HCT116 (cell line): ENCODE measurements around the gene DENND6A. TPM values are rescaled to one million over a fixed set of nuclear protein-coding genes. Genes with fewer than 3 reads are reported as not detected.

Experiments used
- ATAC-seq: fragments of 200-7000 bp; cut with Tn5 transposase; 2 replicates; pipeline ENCODE4 v1.9.1; 2020; ENCODE audit warnings: mild to moderate bottlenecking, moderate library complexity
- BruUV-seq: library from RNA; stranded (reverse); fragments of 400-500 nt; replicated peaks from 2 replicates; lab custom pipeline; 2021; lab: Mats Ljungman, UMichigan
- CTCF ChIA-PET: fragments of 300-600 bp; sonication (Branson Sonifier 250); formaldehyde crosslinking; loops from one replicate; lab custom pipeline; 2021; ENCODE audit warnings: antibody characterized with exemption; lab: Charles Lee
- POLR2A ChIA-PET: fragments of 300-600, 350-600 bp; sonication (Branson Sonifier 250); formaldehyde crosslinking; loops from one replicate; lab custom pipeline; 2021; ENCODE audit warnings: antibody characterized with exemption; lab: Charles Lee
- RAD21 ChIA-PET, 2 experiments: fragments of 300-600 bp; sonication (Branson Sonifier 250); formaldehyde crosslinking; loops; one replicate each; lab custom pipeline; 2023; ENCODE audit warnings: low total read pairs in 2 of 2; ENCODE audit not compliant: uncharacterized antibody in 2 of 2, unreplicated experiment in 2 of 2, low non-redundant PET in 1 of 2; lab: Charles Lee
- DNase-seq: peaks from one replicate; pipeline ENCODE4 v3.0.0-alpha.2; 2010; ENCODE audit warnings: low read depth, low spot score
- H2AFZ ChIP-seq: fragments of 200-600 bp; shearing (Covaris generic), sonication (generic); 2 replicates; pipeline ENCODE4 v1.6.1; 2017; ENCODE audit warnings: low read depth, mixed run types, mixed read lengths, antibody characterized with exemption, low read length; ENCODE audit not compliant: poor library complexity, severe bottlenecking
- H3K27ac ChIP-seq: 2 replicates; pipeline ENCODE4 v1.5.1; 2012; ENCODE audit warnings: low read depth, low read length
- H3K27me3 ChIP-seq: fragments of 200-600 bp; sonication (generic); 2 replicates; pipeline ENCODE4 v1.6.1; 2016; ENCODE audit warnings: mixed run types, low read length, mixed read lengths; ENCODE audit not compliant: insufficient read depth
- H3K36me3 ChIP-seq, 2 experiments: fragments of 200-500 bp in 1 of 2; fragments of 200-600 bp in 1 of 2; sonication (Bioruptor generic) in 1 of 2; sonication (generic) in 1 of 2; 2 replicates each; pipeline versions ENCODE4 v1.5.1 to v1.6.1; 2014 to 2016; ENCODE audit warnings: low read length in 2 of 2, inconsistent platforms in 1 of 2, mixed read lengths in 1 of 2, mixed run types in 1 of 2; ENCODE audit not compliant: insufficient read depth in 2 of 2, control insufficient read depth in 1 of 2
- H3K4me1 ChIP-seq, 2 experiments: fragments of 200-600 bp in 1 of 2; sonication (generic) in 1 of 2; 2 replicates each; pipeline versions ENCODE4 v1.5.1 to v1.6.1; 2012 to 2017; ENCODE audit warnings: low read length in 2 of 2, inconsistent platforms in 1 of 2, mild to moderate bottlenecking in 1 of 2, mixed read lengths in 1 of 2, mixed run types in 1 of 2, moderate library complexity in 1 of 2; ENCODE audit not compliant: insufficient read depth in 2 of 2, control insufficient read depth in 1 of 2
- H3K4me2 ChIP-seq: fragments of 200-600 bp; sonication (generic); 2 replicates; pipeline ENCODE4 v1.6.1; 2017; ENCODE audit warnings: mixed run types, low read length, mixed read lengths
- H3K4me3 ChIP-seq, 2 experiments: fragments of 200-600 bp in 1 of 2; sonication (generic) in 1 of 2; replicated peaks in 1 of 2; 2 replicates each; pipeline ENCODE4 v1.5.1; 2011 to 2016; ENCODE audit warnings: low read length in 2 of 2, control low read depth in 1 of 2, low read depth in 1 of 2, mild to moderate bottlenecking in 1 of 2, mixed read lengths in 1 of 2, mixed run types in 1 of 2
- H3K79me2 ChIP-seq: fragments of 200-600 bp; sonication (generic); 2 replicates; pipeline ENCODE4 v1.6.1; 2017; ENCODE audit warnings: mild to moderate bottlenecking, mixed run types, low read length, moderate library complexity, mixed read lengths; ENCODE audit not compliant: insufficient read depth
- H3K9ac ChIP-seq: fragments of 200-600 bp; sonication (generic); 2 replicates; pipeline ENCODE4 v1.6.1; 2016; ENCODE audit warnings: low read length, mixed read lengths
- H3K9me2 ChIP-seq: fragments of 200-600 bp; sonication (generic), shearing (Covaris generic); 2 replicates; pipeline ENCODE4 v1.6.1; 2017; ENCODE audit warnings: mixed run types, mild to moderate bottlenecking, moderate library complexity; ENCODE audit not compliant: insufficient read depth
- H3K9me3 ChIP-seq, 2 experiments: fragments of 200-500 bp in 1 of 2; fragments of 200-600 bp in 1 of 2; sonication (Bioruptor generic) in 1 of 2; sonication (generic) in 1 of 2; 2 replicates each; pipeline ENCODE4 v1.6.1; 2014 to 2017; ENCODE audit warnings: low read length in 2 of 2, mixed read lengths in 2 of 2, inconsistent platforms in 1 of 2, low read depth in 1 of 2, mild to moderate bottlenecking in 1 of 2, mixed run types in 1 of 2, moderate library complexity in 1 of 2; ENCODE audit not compliant: control insufficient read depth in 1 of 2, insufficient read depth in 1 of 2
- H4K20me1 ChIP-seq: fragments of 200-600 bp; sonication (generic), shearing (Covaris generic); 2 replicates; pipeline ENCODE4 v1.6.1; 2017; ENCODE audit warnings: mixed run types, mild to moderate bottlenecking, moderate library complexity; ENCODE audit not compliant: insufficient read depth
- EGR1 ChIP-seq: IDR thresholded peaks from 2 replicates; pipeline ENCODE4 v1.6.1; 2012; ENCODE audit warnings: low read depth
- FOSL1 ChIP-seq: IDR thresholded peaks from 2 replicates; pipeline ENCODE4 v1.6.1; 2012; ENCODE audit warnings: low read depth
- RAD21 ChIP-seq: IDR thresholded peaks from 2 replicates; pipeline ENCODE4 v1.6.1; 2012; ENCODE audit warnings: low read depth, mild to moderate bottlenecking
- intact Hi-C: fragments of 100-400 bp; cut with micrococcal nuclease; formaldehyde crosslinking; loops from 2 replicates; pipeline ENCODE4 v1.10.0; 2022
- total RNA-seq: library from RNA; stranded (reverse); gene quantifications from one replicate; pipeline ENCODE4 v1.2.1, GENCODE V29; 2021; ENCODE audit not compliant: unreplicated experiment
- TF ChIP-seq, protein P1 (sequence below), 3 experiments: fragments of 200-600 bp in 1 of 3; sonication (generic) in 1 of 3; IDR thresholded peaks in 2 of 3; conservative IDR thresholded peaks in 1 of 3; 2 replicates each; pipeline ENCODE4 v1.5.1; 2012 to 2017; ENCODE audit warnings: low read depth in 2 of 3, low read length in 2 of 3, antibody characterized with exemption in 1 of 3, borderline replicate concordance in 1 of 3, control low read depth in 1 of 3, mild to moderate bottlenecking in 1 of 3, mixed read lengths in 1 of 3, mixed run types in 1 of 3, moderate library complexity in 1 of 3; ENCODE audit not compliant: insufficient read depth in 1 of 3

The DENND6A gene
- total RNA-seq, 1 experiment from 2014 or later, result 22.3 TPM

- no peak for TF ChIP-seq EGR1
These were observed 45.5 kb downstream of the DENND6A start (continued) for GRCh38 chr3:57647292-57647940.

- CTCF ChIA-PET, result no interaction called here
- POLR2A ChIA-PET, result interaction anchor here (0.5 kb wide), 1 partner anchor 108 kb away, joined by 5 read pairs; no protein-coding TSS in a partner anchor
These were observed 46.2 kb downstream of the DENND6A start for GRCh38 chr3:57646723-57647122.

More at GRCh38 chr3:57646723-57647122, 46.2 kb downstream of the DENND6A start:
- peak; percentile 54; the same call in 1 of the 2 replicates for ATAC-seq
- no peaks in the 10 kb centered on the region for H3K79me2 ChIP-seq
- no peaks in the 10 kb centered on the region for H3K9me2 ChIP-seq
- no peaks in the 10 kb centered on the region for H3K27me3 ChIP-seq
- intact Hi-C loops, result loop anchor here (1.0 to 5.0 kb wide), 2 partner anchors 181 to 207 kb away; no protein-coding TSS in a partner anchor
- no peak overlapping the region for H3K9ac ChIP-seq
- no peaks in the 10 kb centered on the region for H4K20me1 ChIP-seq
- BruUV-seq, result no TSS peak
- no peak overlapping the region for H2AFZ ChIP-seq
- no peak overlapping the region for H3K4me2 ChIP-seq
- peak; percentile 3 for DNase-seq
- no peaks in the 10 kb centered on the region for H3K4me1 ChIP-seq
- H3K27ac ChIP-seq, result no peak overlapping the region
- TF ChIP-seq FOSL1 (no peak), RAD21 (peak; percentile 75)
- TF ChIP-seq, protein P1, sequence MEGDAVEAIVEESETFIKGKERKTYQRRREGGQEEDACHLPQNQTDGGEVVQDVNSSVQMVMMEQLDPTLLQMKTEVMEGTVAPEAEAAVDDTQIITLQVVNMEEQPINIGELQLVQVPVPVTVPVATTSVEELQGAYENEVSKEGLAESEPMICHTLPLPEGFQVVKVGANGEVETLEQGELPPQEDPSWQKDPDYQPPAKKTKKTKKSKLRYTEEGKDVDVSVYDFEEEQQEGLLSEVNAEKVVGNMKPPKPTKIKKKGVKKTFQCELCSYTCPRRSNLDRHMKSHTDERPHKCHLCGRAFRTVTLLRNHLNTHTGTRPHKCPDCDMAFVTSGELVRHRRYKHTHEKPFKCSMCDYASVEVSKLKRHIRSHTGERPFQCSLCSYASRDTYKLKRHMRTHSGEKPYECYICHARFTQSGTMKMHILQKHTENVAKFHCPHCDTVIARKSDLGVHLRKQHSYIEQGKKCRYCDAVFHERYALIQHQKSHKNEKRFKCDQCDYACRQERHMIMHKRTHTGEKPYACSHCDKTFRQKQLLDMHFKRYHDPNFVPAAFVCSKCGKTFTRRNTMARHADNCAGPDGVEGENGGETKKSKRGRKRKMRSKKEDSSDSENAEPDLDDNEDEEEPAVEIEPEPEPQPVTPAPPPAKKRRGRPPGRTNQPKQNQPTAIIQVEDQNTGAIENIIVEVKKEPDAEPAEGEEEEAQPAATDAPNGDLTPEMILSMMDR (IDR thresholded peaks at IDR 0.05 in 2 of 3, conservative IDR thresholded peaks at IDR 0.05 in 1 of 3; ENCODE audit: borderline replicate concordance in 1 of 3, insufficient read depth in 1 of 3, low read depth in 2 of 3, low read length in 2 of 3), result peak in 1 of 3 experiments; percentile 49; a peak in 1 of 6 replicates
- no peaks in the 10 kb centered on the region for H3K9me3 ChIP-seq
- H3K36me3 ChIP-seq, result peaks cover 0 to 3% of the 10 kb centered on the region in 2 experiments; a peak in 1 of 4 replicates
- RAD21 ChIA-PET, result no interaction called here
- H3K4me3 ChIP-seq, result no peak overlapping the region
